Vagina (tissue), 2 donors: Measurements from ENCODE around the gene CLDN24. TPM values are rescaled to one million over a fixed set of nuclear protein-coding genes. Genes with fewer than 3 reads are reported as not detected.
A peak's percentile ranks its signal among the peaks of the same experiment; 100 is the strongest.

Experiments used
- DNase-seq, 2 donors: peaks; one replicate each; pipeline ENCODE4 v3.0.0-alpha.2; 2017; ENCODE audit errors: extremely low spot score in 2 of 2
- H3K27ac ChIP-seq: fragments of 200-600 bp; sonication (generic); one replicate; pipeline ENCODE4 v1.5.1; 2019
- H3K27me3 ChIP-seq: fragments of 200-600 bp; sonication (generic); one replicate; pipeline ENCODE4 v1.5.1; 2019
- H3K36me3 ChIP-seq, 2 donors: fragments of 200-600 bp; sonication (generic); one replicate each; pipeline ENCODE4 v1.5.1; 2017 to 2019
- H3K4me1 ChIP-seq: fragments of 200-600 bp; sonication (generic); one replicate; pipeline ENCODE4 v1.5.1; 2019
- H3K4me3 ChIP-seq, 2 donors: fragments of 200-600 bp; sonication (generic); 1 replicate in 1 of 2; 2 replicates in 1 of 2; pipeline ENCODE4 v1.5.1; 2016 to 2019
- H3K9me3 ChIP-seq: fragments of 200-600 bp; sonication (generic); one replicate; pipeline ENCODE4 v1.5.1; 2019
- CTCF ChIP-seq, 3 experiments: fragments of 450-650 bp in 2 of 3; fragments of 200-600 bp in 1 of 3; sonication (generic) in 1 of 3; IDR thresholded peaks; one replicate each; pipeline ENCODE4 v1.5.1; 2017 to 2019; ENCODE audit warnings: antibody characterized with exemption in 3 of 3, mild to moderate bottlenecking in 2 of 3, moderate library complexity in 2 of 3
- POLR2A ChIP-seq, 2 donors: fragments of 450-650 bp; IDR thresholded peaks; one replicate each; pipeline ENCODE4 v1.6.1; 2017; ENCODE audit warnings: antibody characterized with exemption in 2 of 2, mild to moderate bottlenecking in 2 of 2, moderate library complexity in 2 of 2
- POLR2AphosphoS5 ChIP-seq, 2 donors: sonication (generic); formaldehyde crosslinking; IDR thresholded peaks; one replicate each; pipeline ENCODE4 v1.9.0; 2017; ENCODE audit warnings: antibody characterized with exemption in 2 of 2, mild to moderate bottlenecking in 2 of 2, low read depth in 1 of 2; ENCODE audit not compliant: insufficient read depth in 1 of 2
- intact Hi-C: fragments of 100-400 bp; cut with DNase I; formaldehyde crosslinking; loops from one replicate; pipeline ENCODE4 v1.15.1; 2023
- total RNA-seq: library from RNA; depleted of rRNA; stranded (reverse); fragments of >200 nt; gene quantifications from one replicate; pipeline ENCODE4 v1.2.3, GENCODE V29; 2016

The CLDN24 gene
- total RNA-seq, 1 donor from 2014 or later = not detected

- Histone ChIP-seq H3K27ac (no peak overlapping the region), H3K27me3 (no peaks in the 10 kb centered on the region), H3K9me3 (no peaks in the 10 kb centered on the region), H3K36me3 (no peaks in the 10 kb centered on the region), H3K4me3 (no peak overlapping the region), H3K4me1 (peaks cover 7% of the 10 kb centered on the region)
- intact Hi-C loops = no loop called here
- TF ChIP-seq POLR2A (IDR thresholded peaks at IDR 0.05) (no peak), POLR2AphosphoS5 (IDR thresholded peaks at IDR 0.05; ENCODE audit: insufficient read depth in 1 of 2, low read depth in 1 of 2) (no peak), CTCF (IDR thresholded peaks at IDR 0.05) (no peak)
- no peak for DNase-seq
Measured at GRCh38 chr4:183343730-183344129, 21.5 kb upstream of the CLDN24 start.

GRCh38 chr4:183342541-183343533 is 20.6 kb upstream of the CLDN24 start:
- H3K4me3 ChIP-seq = peak overlapping the region in 1 of 2 donors; percentile 9
- no peaks in the 10 kb centered on the region for H3K9me3 ChIP-seq
- TF ChIP-seq POLR2A (IDR thresholded peaks at IDR 0.05) = no peak
- TF ChIP-seq CTCF (IDR thresholded peaks at IDR 0.05) = no peak
- TF ChIP-seq POLR2AphosphoS5 (IDR thresholded peaks at IDR 0.05; ENCODE audit: insufficient read depth in 1 of 2, low read depth in 1 of 2) = no peak
- DNase-seq = no peak
- H3K27ac ChIP-seq = no peak overlapping the region
- peaks cover 7% of the 10 kb centered on the region for H3K4me1 ChIP-seq
- intact Hi-C loops = no loop called here
- no peaks in the 10 kb centered on the region for H3K27me3 ChIP-seq
- H3K36me3 ChIP-seq = no peaks in the 10 kb centered on the region

- Histone ChIP-seq H3K27me3 (no peaks in the 10 kb centered on the region), H3K36me3 (no peaks in the 10 kb centered on the region), H3K4me1 (peaks cover 4% of the 10 kb centered on the region), H3K27ac (no peak overlapping the region), H3K4me3 (no peak overlapping the region), H3K9me3 (no peaks in the 10 kb centered on the region)
- no peak for DNase-seq
- intact Hi-C loops = no loop called here
- no peak for TF ChIP-seq POLR2A (IDR thresholded peaks at IDR 0.05)
- TF ChIP-seq POLR2AphosphoS5 (IDR thresholded peaks at IDR 0.05; ENCODE audit: insufficient read depth in 1 of 2, low read depth in 1 of 2) = no peak
- TF ChIP-seq CTCF (IDR thresholded peaks at IDR 0.05) = no peak
Measured at GRCh38 chr4:183337833-183338232, 15.6 kb upstream of the CLDN24 start.

- H3K36me3 ChIP-seq = no peaks in the 10 kb centered on the region
- no peaks in the 10 kb centered on the region for H3K9me3 ChIP-seq
- TF ChIP-seq POLR2A (IDR thresholded peaks at IDR 0.05) (no peak), CTCF (IDR thresholded peaks at IDR 0.05) (no peak), POLR2AphosphoS5 (IDR thresholded peaks at IDR 0.05; ENCODE audit: insufficient read depth in 1 of 2, low read depth in 1 of 2) (no peak)
- DNase-seq = no peak
- no peak overlapping the region for H3K4me3 ChIP-seq
- intact Hi-C loops = no loop called here
- H3K4me1 ChIP-seq = no peaks in the 10 kb centered on the region
- no peaks in the 10 kb centered on the region for H3K27me3 ChIP-seq
- no peak overlapping the region for H3K27ac ChIP-seq
Measured at GRCh38 chr4:183337349-183337748, 15.1 kb upstream of the CLDN24 start.

GRCh38 chr4:183335369-183335940 is 13.2 kb upstream of the CLDN24 start:
- intact Hi-C loops = no loop called here
- Histone ChIP-seq H3K36me3 (no peaks in the 10 kb centered on the region), H3K27ac (no peak overlapping the region), H3K9me3 (no peaks in the 10 kb centered on the region), H3K4me1 (no peaks in the 10 kb centered on the region), H3K4me3 (no peak overlapping the region), H3K27me3 (no peaks in the 10 kb centered on the region)
- TF ChIP-seq CTCF (IDR thresholded peaks at IDR 0.05) (no peak), POLR2AphosphoS5 (IDR thresholded peaks at IDR 0.05; ENCODE audit: insufficient read depth in 1 of 2, low read depth in 1 of 2) (peak in 1 of 2 donors; percentile 10)
- DNase-seq = no peak
